ENCODE results near the gene ALOX12.

DNA sequence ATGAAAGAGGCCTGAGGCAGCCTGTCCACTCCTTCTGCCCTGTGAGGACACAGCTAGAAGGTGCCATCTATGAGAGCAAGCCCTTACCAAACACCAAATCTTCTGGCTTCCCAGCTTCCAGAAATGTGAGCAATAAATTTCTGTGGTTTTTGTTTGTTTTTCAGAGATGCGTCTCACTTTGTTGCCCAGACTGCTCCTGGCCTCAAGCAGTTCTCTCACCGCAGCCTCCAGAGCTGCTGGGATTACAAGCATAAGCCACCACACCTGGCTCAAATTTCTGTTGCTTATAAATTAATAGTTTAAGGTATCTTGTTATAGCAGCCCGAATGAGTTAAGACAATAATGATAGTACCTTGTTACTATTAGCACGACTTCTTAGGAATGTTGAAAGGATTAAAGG, 60.5 kb downstream of the ALOX12 start:
- TF ChIP-seq POLR2AphosphoS5 (IDR thresholded peaks at IDR 0.05; ENCODE audit: borderline replicate concordance, low read depth, low read length) (no peak), EZH2 (IDR thresholded peaks at IDR 0.05) (no peak)
